GM08714 (cell line): ENCODE data around the gene EBF4.

Source experiments
- H3K4me3 ChIP-seq: fragments of 200-500 bp; sonication (Bioruptor generic); 2 replicates; pipeline ENCODE4 v1.5.1; 2014; ENCODE audit warnings: mild to moderate bottlenecking, low read length, inconsistent platforms
- ZNF274 ChIP-seq: IDR thresholded peaks from 2 replicates; pipeline ENCODE4 v1.6.1; 2012; ENCODE audit warnings: mild to moderate bottlenecking, low read depth, low read length

Gene EBF4

DNA sequence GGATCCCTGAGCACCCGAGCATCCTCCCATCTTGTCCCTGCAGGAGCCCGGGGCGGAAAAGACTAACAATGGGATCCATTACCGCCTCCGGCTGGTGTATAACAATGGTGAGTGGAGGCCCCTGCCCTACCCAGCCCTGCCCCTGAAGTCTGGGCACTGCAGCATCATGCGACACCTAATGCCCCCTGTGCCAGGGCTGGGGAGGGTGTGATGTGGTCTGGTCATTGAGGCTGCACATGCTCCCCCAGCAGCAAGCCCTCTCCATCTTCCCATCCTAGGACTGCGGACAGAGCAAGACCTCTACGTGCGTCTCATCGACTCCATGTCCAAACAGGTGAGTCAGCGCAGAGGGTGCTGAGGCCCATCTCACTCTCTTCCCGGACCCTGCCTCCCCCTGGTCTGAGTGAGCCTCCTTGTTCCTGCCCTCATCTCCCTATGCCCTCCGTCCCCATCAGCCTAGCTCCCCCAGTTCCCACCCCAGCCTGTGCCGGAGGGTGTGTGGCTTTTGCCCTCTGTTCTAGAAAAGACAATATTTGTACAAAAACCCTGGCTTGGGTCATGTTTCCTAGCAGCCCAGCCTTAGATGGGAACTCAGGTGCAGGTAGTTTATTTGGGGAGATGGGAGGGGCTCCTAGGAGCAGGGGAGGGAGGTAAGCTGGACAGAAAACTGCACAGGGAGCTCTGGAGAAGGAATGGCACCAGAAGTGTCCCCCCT is 13.5 kb downstream of the EBF4 start:
- H3K4me3 ChIP-seq: no peak overlapping the region
- no peak for TF ChIP-seq ZNF274

- no peak overlapping the region for H3K4me3 ChIP-seq
- no peak for TF ChIP-seq ZNF274
These were observed 14.2 kb downstream of the EBF4 start for GRCh38 chr20:2706688-2707352.

DNA sequence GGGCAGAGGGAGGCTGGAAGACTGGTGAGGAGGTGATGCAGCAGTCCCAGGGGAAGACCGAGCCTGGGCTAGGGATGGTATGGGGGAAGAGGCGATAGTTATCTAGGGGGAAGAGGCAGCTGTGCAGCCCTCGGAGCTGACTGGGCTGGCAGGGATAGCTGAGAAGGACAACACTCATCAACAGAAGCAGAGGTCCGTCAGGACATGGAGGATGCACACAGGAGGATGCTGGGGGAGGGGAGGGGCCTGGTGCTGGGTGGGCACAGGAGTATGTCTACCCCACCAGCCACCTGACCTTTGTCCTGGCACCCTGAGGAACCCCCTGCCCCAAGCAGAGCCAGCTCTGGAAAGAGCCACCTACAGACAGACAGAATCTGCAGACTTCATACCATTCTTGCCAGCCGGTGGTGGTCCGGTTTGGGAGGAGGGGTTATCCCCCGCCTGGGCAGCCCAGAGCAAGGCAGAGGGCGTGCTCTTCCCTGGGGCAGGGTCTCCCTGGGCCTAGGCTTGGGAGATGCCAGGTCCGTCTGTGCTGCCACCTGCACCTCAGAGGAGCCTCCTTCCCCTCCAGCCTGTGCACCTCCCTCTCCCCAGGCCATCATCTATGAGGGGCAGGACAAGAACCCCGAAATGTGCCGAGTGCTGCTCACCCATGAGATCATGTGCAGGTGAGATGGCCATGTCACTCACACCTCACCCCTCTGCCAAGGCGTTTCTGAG is 14.9 kb downstream of the EBF4 start:
- TF ChIP-seq ZNF274: no peak
- H3K4me3 ChIP-seq: no peak overlapping the region

DNA sequence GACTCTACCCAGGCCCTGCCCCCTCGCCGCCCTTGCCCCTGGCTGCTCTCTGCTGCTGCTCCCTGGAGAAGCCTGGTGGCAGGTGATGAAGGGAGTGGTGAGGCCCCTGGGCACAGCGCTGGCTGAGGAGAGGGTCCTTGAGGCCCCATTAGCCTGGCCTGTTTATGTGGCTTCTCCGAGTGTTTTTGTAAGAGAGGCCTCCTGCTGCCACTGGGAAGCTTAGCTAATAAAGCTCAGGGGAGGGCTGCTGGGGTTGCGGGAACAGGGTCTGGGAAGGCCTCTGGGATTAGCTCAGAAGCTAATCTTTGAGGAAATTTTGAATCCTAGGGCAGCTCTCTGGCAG is 15.5 kb downstream of the EBF4 start:
- TF ChIP-seq ZNF274: no peak
- H3K4me3 ChIP-seq: no peak overlapping the region

DNA sequence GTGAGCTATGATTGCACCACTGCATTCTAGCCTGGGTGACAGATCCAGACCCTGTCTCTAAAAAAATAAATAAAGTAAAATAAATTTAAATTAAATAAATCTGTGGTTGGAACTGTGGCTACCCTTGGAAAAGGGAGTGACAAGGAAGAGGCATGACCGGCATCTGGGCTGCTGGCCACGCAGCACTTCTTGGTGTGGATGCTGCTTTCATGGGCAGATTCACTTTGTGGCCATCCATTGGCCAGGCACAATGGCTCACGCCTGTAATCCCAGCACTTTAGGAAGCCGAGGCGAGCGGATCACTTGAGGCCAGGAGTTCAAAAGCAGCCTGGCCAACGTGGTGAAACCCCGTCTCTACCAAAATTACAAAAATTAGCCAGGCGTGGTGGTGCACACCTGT is 16.1 kb downstream of the EBF4 start:
- H3K4me3 ChIP-seq: no peak overlapping the region
- no peak for TF ChIP-seq ZNF274

DNA sequence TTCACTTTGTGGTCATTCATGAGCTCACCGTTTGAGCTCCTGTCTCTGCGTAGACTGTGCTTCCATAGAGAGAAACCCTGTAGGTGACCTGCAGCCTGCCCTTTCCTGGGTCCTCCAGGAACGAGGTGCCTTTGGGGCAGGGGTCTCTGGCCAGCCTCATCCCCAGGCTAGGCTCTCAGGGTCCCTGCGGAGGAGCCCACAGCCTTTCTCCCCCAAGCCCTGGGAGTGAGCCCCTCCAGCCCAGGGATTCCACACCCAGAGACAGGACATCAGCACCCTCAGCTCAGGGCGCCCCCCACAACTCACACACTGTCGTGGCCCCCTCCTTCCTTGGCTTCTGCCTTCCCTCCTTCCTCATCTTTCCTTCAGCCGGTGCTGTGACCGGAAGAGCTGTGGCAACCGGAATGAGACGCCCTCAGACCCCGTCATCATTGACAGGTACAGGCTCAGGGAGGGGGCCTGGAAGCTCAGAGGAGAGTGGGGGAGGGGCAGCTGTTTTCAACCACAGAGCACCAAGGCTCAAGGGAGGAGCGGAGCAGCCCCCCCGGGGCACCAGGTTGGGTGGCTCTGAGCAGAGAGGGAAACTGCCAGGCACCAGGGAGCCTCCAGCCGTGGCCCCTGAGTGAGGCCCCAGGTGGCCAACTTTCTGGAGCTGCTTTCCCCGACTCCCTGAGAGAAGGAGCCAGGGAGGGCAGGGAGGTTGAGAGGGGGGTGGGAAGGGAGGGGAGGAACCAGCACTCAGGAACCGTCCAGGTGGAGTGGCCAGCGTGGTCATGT is 16.8 kb downstream of the EBF4 start:
- no peak overlapping the region for H3K4me3 ChIP-seq
- TF ChIP-seq ZNF274: no peak

DNA sequence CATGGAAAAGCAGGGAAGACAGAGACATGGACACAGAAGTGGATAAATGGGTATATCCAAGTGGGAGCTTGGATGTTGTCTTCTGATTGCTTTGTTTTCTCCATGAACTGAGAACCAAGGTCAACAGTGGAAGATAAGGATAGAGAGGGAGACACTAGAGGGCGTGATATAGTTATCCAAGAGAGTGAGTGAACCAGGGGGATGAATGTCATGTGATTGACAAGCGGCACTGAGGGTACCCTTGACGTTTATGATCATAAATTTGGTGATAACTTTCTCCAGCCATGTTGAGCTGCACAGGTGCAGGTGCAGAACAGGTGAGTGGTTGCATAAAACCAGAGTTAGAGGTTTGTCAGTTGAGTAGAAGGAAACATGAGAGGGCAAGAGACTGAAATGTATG is 20.7 kb downstream of the EBF4 start:
- TF ChIP-seq ZNF274: no peak
- no peak overlapping the region for H3K4me3 ChIP-seq

GRCh38 chr20:2729251-2729713 is 36.7 kb downstream of the EBF4 start:
- TF ChIP-seq ZNF274: no peak
- no peak overlapping the region for H3K4me3 ChIP-seq

- H3K4me3 ChIP-seq: no peak overlapping the region
- TF ChIP-seq ZNF274: no peak
These were observed 37.2 kb downstream of the EBF4 start for GRCh38 chr20:2729791-2730190.

DNA sequence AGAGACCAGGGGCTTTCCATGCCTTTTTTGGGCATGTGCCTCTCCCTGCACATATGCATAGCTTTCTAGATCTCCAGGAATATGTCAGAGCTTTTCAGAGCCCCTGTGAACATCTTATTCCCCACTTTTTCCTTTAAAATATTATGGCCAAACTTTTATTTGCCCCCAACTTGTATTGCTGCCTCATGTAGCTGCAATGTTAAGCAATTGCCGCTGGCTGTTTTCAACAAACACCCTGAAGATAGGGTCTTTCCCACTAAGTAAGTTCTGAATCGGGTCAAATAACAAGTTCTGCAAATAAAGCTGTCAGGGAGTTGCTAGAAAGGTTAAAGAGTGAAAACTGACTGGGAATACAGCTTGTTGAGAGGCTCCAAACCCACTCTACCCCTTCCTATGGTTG is 42.3 kb downstream of the EBF4 start:
- no peak for TF ChIP-seq ZNF274
- no peak overlapping the region for H3K4me3 ChIP-seq

DNA sequence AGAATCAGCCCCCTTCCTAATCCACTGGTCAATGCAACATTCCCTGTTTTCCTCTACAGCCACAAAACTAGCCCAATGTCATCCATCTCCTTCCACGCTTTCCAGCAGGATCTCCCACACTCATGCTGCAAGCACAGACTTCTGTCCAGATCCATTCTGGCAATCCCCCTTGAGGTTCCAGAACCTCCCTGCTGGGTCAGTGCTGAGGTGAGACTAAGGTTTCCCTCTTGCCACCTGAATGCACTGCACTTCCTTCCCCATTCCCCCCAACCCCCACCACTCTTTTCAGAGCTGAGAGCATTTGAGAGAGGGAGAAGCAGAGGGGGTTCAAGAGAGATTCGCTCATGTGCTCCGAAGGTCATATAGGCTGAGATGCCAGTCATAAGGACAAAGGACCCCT is 43.9 kb downstream of the EBF4 start:
- TF ChIP-seq ZNF274: no peak
- H3K4me3 ChIP-seq: no peak overlapping the region

GRCh38 chr20:2738331-2739041 is 45.9 kb downstream of the EBF4 start:
- TF ChIP-seq ZNF274: no peak
- no peak overlapping the region for H3K4me3 ChIP-seq

- no peak for TF ChIP-seq ZNF274
- no peak overlapping the region for H3K4me3 ChIP-seq
These were observed 46.4 kb downstream of the EBF4 start for GRCh38 chr20:2739042-2739398.

- TF ChIP-seq ZNF274: no peak
- H3K4me3 ChIP-seq: no peak overlapping the region
These were observed 48.1 kb downstream of the EBF4 start for GRCh38 chr20:2740702-2741101.
